Measurements from ENCODE around the gene AKNA. TPM values are rescaled to one million over a fixed set of nuclear protein-coding genes. Genes with fewer than 3 reads are reported as not detected.

AKNA gene
- total and polyA plus RNA-seq, 4 donors: 29.5 to 79.5 (median 48.6) TPM

- ATAC-seq (ENCODE audit: insufficient read depth, low FRiP score): no peak
- 47 to 55% methylated on average over 9 of the region's 9 CpGs for WGBS, 2 donors
- no peak for TF ChIP-seq CTCF (IDR thresholded peaks at IDR 0.05; ENCODE audit: control extremely low read depth, extremely low read depth)
- Histone ChIP-seq H3K27ac (ENCODE audit: low read depth in 1 of 2, low read length in 1 of 2) (no peak overlapping the region), H3K4me1 (ENCODE audit: control insufficient read depth in 5 of 5, insufficient read depth in 5 of 5, low read length in 5 of 5) (peaks cover 0 to 4% (median 0%) of the 10 kb centered on the region in 5 donors), H3K4me3 (no peak overlapping the region), H3K9me3 (ENCODE audit: control insufficient read depth in 4 of 4, insufficient read depth in 3 of 4, low read length in 3 of 4) (no peaks in the 10 kb centered on the region), H3K36me3 (ENCODE audit: control insufficient read depth in 4 of 4, insufficient read depth in 4 of 4, low read length in 4 of 4) (no peaks in the 10 kb centered on the region), H3K27me3 (ENCODE audit: control insufficient read depth in 3 of 3, insufficient read depth in 3 of 3, low read length in 2 of 3) (no peaks in the 10 kb centered on the region), H3K9ac (ENCODE audit: insufficient read depth in 1 of 2, low read length in 2 of 2) (no peak overlapping the region)
- peak; percentile 26 to 58 (median 39) for DNase-seq
These were observed 47.1 kb upstream of the AKNA start for GRCh38 chr9:114434878-114435311.

- Histone ChIP-seq H3K27ac (ENCODE audit: low read depth in 1 of 2, low read length in 1 of 2) (no peak overlapping the region), H3K9me3 (ENCODE audit: control insufficient read depth in 4 of 4, insufficient read depth in 3 of 4, low read length in 3 of 4) (no peaks in the 10 kb centered on the region), H3K4me3 (no peak overlapping the region), H3K4me1 (ENCODE audit: control insufficient read depth in 5 of 5, insufficient read depth in 5 of 5, low read length in 5 of 5) (peaks cover 0 to 4% (median 0%) of the 10 kb centered on the region in 5 donors), H3K36me3 (ENCODE audit: control insufficient read depth in 4 of 4, insufficient read depth in 4 of 4, low read length in 4 of 4) (no peaks in the 10 kb centered on the region), H3K27me3 (ENCODE audit: control insufficient read depth in 3 of 3, insufficient read depth in 3 of 3, low read length in 2 of 3) (no peaks in the 10 kb centered on the region), H3K9ac (ENCODE audit: insufficient read depth in 1 of 2, low read length in 2 of 2) (no peak overlapping the region)
- no peak for ATAC-seq (ENCODE audit: insufficient read depth, low FRiP score)
- DNase-seq: no peak
- TF ChIP-seq CTCF (IDR thresholded peaks at IDR 0.05; ENCODE audit: control extremely low read depth, extremely low read depth): no peak
- WGBS, 2 donors: 48 to 59% methylated on average over 6 of the region's 6 CpGs
These were observed 46.0 kb upstream of the AKNA start for GRCh38 chr9:114433720-114434255.

GRCh38 chr9:114433086-114433485 is 45.3 kb upstream of the AKNA start:
- DNase-seq (no peak), ATAC-seq (ENCODE audit: insufficient read depth, low FRiP score) (no peak)
- H3K9ac ChIP-seq (ENCODE audit: insufficient read depth in 1 of 2, low read length in 2 of 2): no peak overlapping the region

More at GRCh38 chr9:114433086-114433485, 45.3 kb upstream of the AKNA start:
- no peak overlapping the region for H3K4me3 ChIP-seq
- no peak overlapping the region for H3K27ac ChIP-seq (ENCODE audit: low read depth in 1 of 2, low read length in 1 of 2)
- H3K36me3 ChIP-seq (ENCODE audit: control insufficient read depth in 4 of 4, insufficient read depth in 4 of 4, low read length in 4 of 4): no peaks in the 10 kb centered on the region
- no peaks in the 10 kb centered on the region for H3K27me3 ChIP-seq (ENCODE audit: control insufficient read depth in 3 of 3, insufficient read depth in 3 of 3, low read length in 2 of 3)
- TF ChIP-seq CTCF (IDR thresholded peaks at IDR 0.05; ENCODE audit: control extremely low read depth, extremely low read depth): no peak
- H3K9me3 ChIP-seq (ENCODE audit: control insufficient read depth in 4 of 4, insufficient read depth in 3 of 4, low read length in 3 of 4): no peaks in the 10 kb centered on the region
- WGBS, 2 donors: 91 to 93% methylated on average over 15 of the region's 15 CpGs
- peaks cover 0 to 4% (median 0%) of the 10 kb centered on the region in 5 donors for H3K4me1 ChIP-seq (ENCODE audit: control insufficient read depth in 5 of 5, insufficient read depth in 5 of 5, low read length in 5 of 5)

All from lung (tissue), 12 donors.